Activated T-helper 2 cell treated with anti-CD3 and anti-CD28 coated beads, Interferon-gamma antibody, Interleukin-2, Interleukin-4, amounts not matched to agents 10 μg/mL and 5 μg/mL and 100 μg/mL, durations not matched to agents 14 hours and 24 hours and 36 hours (primary cell): Measurements from ENCODE around the gene OR8D1. TPM values are rescaled to one million over a fixed set of nuclear protein-coding genes. Genes with fewer than 3 reads are reported as not detected.

Experiments
- DNase-seq: peaks from one replicate; pipeline ENCODE4 v3.0.0; 2021; ENCODE audit warnings: low spot score
- H3K27ac Mint-ChIP-seq: one replicate; pipeline ENCODE4 v1.8.0; 2021; ENCODE audit warnings: mixed read lengths
- H3K27me3 Mint-ChIP-seq: one replicate; pipeline ENCODE4 v1.8.0; 2021; ENCODE audit warnings: low read depth, mixed read lengths
- H3K36me3 Mint-ChIP-seq: one replicate; pipeline ENCODE4 v1.8.0; 2021; ENCODE audit warnings: low read depth, mixed read lengths
- H3K4me1 Mint-ChIP-seq: one replicate; pipeline ENCODE4 v1.8.0; 2021; ENCODE audit warnings: low read depth, mixed read lengths
- H3K4me3 Mint-ChIP-seq: one replicate; pipeline ENCODE4 v1.8.0; 2021; ENCODE audit warnings: low read depth, mild to moderate bottlenecking, moderate library complexity, mixed read lengths
- H3K9me3 Mint-ChIP-seq: one replicate; pipeline ENCODE4 v1.8.0; 2021; ENCODE audit warnings: mixed read lengths
- intact Hi-C: fragments of 100-400 bp; cut with micrococcal nuclease; formaldehyde crosslinking; loops from one replicate; pipeline ENCODE4 v1.15.1; 2023
- total RNA-seq: library from RNA; stranded (reverse); gene quantifications from 2 replicates; pipeline ENCODE4 v1.2.3, GENCODE V29; 2022

Gene OR8D1
- total RNA-seq, 1 donor from 2014 or later = not detected

GRCh38 chr11:124311670-124312069, 2.1 kb downstream of the OR8D1 start:
- no peaks in the 10 kb centered on the region for H3K4me1 Mint-ChIP-seq
- DNase-seq = no peak
- H3K27ac Mint-ChIP-seq = no peak overlapping the region
- no peak overlapping the region for H3K4me3 Mint-ChIP-seq
- peaks cover 3% of the 10 kb centered on the region for H3K27me3 Mint-ChIP-seq
- no peaks in the 10 kb centered on the region for H3K36me3 Mint-ChIP-seq
- intact Hi-C loops = no loop called here
- no peaks in the 10 kb centered on the region for H3K9me3 Mint-ChIP-seq

DNA sequence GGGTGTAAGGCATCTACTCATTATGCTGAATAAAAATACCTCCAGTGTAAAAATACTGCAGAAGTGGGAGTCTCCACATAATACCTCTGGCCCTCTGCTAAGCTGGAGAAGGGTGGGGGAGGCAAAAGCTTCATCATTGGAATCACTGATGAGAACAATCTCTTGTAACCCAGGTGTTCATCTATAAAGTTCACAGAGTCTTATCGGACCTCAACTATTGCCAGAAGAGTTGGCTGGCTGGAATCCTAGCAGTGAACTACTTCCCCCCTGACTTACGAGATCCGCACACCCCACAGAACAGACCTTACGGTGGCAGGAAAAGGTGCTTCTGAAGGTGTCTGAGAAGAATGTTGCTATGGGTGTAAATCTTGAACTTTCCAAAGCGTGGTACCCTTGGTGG, 2.5 kb downstream of the OR8D1 start:
- H3K27ac Mint-ChIP-seq = no peak overlapping the region
- H3K4me1 Mint-ChIP-seq = no peaks in the 10 kb centered on the region
- H3K36me3 Mint-ChIP-seq = no peaks in the 10 kb centered on the region
- no peaks in the 10 kb centered on the region for H3K9me3 Mint-ChIP-seq
- no peak overlapping the region for H3K4me3 Mint-ChIP-seq
- intact Hi-C loops = no loop called here
- no peak for DNase-seq
- H3K27me3 Mint-ChIP-seq = peaks cover 2% of the 10 kb centered on the region

DNA sequence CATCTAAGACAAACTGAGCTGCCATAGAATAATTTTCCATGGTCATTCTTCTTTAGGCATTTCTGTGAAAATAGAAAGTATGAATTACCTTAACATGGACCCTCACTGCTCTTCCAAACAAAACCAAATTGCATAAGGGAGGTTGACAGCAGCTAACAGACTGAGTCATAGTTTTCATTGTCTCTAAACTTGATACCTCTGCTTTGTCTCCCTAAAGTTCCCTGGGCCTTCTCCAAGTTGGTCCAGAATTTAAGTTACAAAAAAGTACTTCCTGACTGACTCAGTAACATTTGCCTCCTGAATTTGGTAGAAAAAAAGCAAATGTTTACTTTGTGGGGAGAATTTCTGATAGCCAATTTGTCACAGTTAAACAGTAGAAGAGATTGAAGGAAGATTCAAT, 3.0 kb downstream of the OR8D1 start:
- no peak for DNase-seq
- Mint-ChIP-seq H3K4me3 (no peak overlapping the region), H3K9me3 (no peaks in the 10 kb centered on the region), H3K27me3 (peaks cover 2% of the 10 kb centered on the region), H3K36me3 (no peaks in the 10 kb centered on the region), H3K4me1 (no peaks in the 10 kb centered on the region), H3K27ac (no peak overlapping the region)
- intact Hi-C loops = no loop called here

GRCh38 chr11:124307093-124307492, 6.7 kb downstream of the OR8D1 start:
- Mint-ChIP-seq H3K4me3 (no peak overlapping the region), H3K27me3 (peaks cover 2% of the 10 kb centered on the region), H3K4me1 (no peaks in the 10 kb centered on the region), H3K36me3 (no peaks in the 10 kb centered on the region), H3K27ac (no peak overlapping the region), H3K9me3 (no peaks in the 10 kb centered on the region)
- intact Hi-C loops = no loop called here
- no peak for DNase-seq

GRCh38 chr11:124302347-124303125, 11.2 kb downstream of the OR8D1 start:
- Mint-ChIP-seq H3K36me3 (no peaks in the 10 kb centered on the region), H3K27me3 (peaks cover 2% of the 10 kb centered on the region), H3K27ac (no peak overlapping the region), H3K4me3 (no peak overlapping the region), H3K9me3 (no peaks in the 10 kb centered on the region), H3K4me1 (no peaks in the 10 kb centered on the region)
- DNase-seq = no peak
- intact Hi-C loops = no loop called here

- no peak for DNase-seq
- H3K27ac Mint-ChIP-seq = no peak overlapping the region
- no peaks in the 10 kb centered on the region for H3K27me3 Mint-ChIP-seq
- H3K9me3 Mint-ChIP-seq = no peaks in the 10 kb centered on the region
- no peak overlapping the region for H3K4me3 Mint-ChIP-seq
- no peaks in the 10 kb centered on the region for H3K4me1 Mint-ChIP-seq
- intact Hi-C loops = no loop called here
- no peaks in the 10 kb centered on the region for H3K36me3 Mint-ChIP-seq
Measured at GRCh38 chr11:124301548-124301947, 12.2 kb downstream of the OR8D1 start.

DNA sequence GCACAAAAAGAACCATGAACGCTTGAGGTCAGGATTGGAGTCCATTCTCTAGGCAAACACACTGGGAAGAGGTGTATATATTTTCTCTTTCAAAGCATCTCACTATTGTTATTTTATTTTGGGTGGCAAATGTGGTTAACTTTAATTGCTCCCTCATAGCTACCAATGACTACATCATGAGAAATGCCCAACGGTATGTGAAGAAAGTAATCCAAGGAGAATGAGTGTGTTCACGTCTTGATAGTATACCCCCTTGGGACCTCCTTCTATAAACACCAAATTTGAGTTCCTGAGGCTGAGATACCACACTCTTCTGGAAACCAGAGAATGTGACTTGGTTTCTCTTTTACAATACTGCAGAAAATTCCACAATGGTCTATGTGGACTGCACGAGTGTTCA, 15.8 kb downstream of the OR8D1 start:
- Mint-ChIP-seq H3K27ac (no peak overlapping the region), H3K27me3 (no peaks in the 10 kb centered on the region), H3K9me3 (no peaks in the 10 kb centered on the region), H3K4me3 (no peak overlapping the region), H3K36me3 (no peaks in the 10 kb centered on the region), H3K4me1 (no peaks in the 10 kb centered on the region)
- intact Hi-C loops = no loop called here
- DNase-seq = no peak

DNA sequence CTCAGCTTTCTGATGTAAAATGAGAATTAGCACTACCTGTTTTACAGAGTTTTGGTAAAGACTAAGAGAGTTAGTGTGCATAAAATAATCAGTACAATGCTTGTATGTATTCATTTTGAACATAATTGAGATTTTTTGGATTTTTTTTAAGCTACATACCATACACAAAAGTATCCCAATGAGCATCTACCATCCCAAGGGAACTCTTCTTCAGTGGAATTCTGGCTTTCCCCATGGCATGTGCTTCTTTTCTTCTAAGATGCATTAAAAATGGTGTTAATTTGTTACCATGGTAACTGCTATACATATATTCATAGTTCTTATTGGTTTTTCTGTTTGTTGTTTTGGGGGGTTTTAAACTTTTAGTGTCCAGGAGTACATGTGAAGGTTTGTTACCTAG, 17.7 kb downstream of the OR8D1 start:
- Mint-ChIP-seq H3K4me3 (no peak overlapping the region), H3K4me1 (no peaks in the 10 kb centered on the region), H3K27me3 (no peaks in the 10 kb centered on the region), H3K36me3 (no peaks in the 10 kb centered on the region), H3K9me3 (no peaks in the 10 kb centered on the region), H3K27ac (no peak overlapping the region)
- intact Hi-C loops = no loop called here
- DNase-seq = no peak

- no peak for DNase-seq
- intact Hi-C loops = no loop called here
- H3K9me3 Mint-ChIP-seq = no peaks in the 10 kb centered on the region
- no peaks in the 10 kb centered on the region for H3K27me3 Mint-ChIP-seq
- H3K4me3 Mint-ChIP-seq = no peak overlapping the region
- H3K27ac Mint-ChIP-seq = no peak overlapping the region
- no peaks in the 10 kb centered on the region for H3K4me1 Mint-ChIP-seq
- no peaks in the 10 kb centered on the region for H3K36me3 Mint-ChIP-seq
Measured at GRCh38 chr11:124294687-124295086, 19.1 kb downstream of the OR8D1 start.

DNA sequence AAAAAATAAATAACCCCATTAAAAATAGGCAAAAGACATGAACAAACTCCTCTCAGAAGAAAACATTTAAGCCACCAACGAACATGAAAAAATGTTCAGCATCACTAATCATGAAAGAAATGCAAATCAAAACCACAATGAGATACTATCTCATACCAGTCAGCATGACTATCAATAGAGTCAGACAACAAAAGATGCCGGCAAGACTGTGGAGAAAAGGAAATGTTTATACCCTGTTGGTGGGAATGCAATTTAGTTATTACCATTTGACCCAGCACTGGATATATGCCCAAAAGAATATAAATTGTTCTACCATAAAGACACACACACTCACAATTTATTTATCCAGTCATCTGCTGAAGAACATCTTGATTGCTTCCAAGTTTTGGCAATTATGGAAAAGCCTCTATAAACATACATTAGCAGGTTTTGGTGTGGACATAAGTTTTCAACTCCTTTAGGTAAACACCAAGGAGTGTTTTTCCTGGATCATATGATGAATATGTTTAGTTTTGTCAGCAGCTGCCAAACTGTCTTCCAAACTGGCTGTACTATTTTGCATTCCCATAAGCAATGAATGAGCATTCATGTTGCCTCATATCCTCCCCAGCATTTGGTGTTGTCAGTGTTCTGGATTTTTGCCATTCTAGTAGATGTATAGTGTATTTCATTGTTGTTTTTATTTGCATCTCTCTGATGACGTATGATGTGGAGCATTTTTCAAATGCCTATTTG, 28.0 kb downstream of the OR8D1 start:
- no peaks in the 10 kb centered on the region for H3K36me3 Mint-ChIP-seq

DNA sequence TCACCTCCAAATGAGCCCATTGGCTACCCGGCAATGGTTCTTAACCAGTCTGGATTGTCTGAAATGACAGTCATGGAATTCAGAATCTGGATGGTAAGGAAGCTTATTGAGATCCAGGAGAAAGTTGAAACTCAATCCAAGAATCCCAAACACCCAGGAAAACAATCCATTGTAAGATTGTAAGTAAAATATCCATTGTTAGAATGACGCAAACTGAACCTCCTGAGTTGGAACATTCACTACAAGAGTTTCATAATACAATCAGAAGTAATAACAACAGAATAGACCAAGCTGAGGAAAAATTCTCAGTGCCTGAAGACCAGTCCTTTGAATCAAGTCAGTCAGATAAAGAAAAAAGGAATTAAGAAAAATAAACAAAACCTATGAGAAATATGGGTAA, 35.5 kb downstream of the OR8D1 start:
- Mint-ChIP-seq H3K9me3 (peaks cover 4% of the 10 kb centered on the region), H3K27ac (no peak overlapping the region), H3K27me3 (peaks cover 28% of the 10 kb centered on the region), H3K36me3 (no peaks in the 10 kb centered on the region), H3K4me1 (peaks cover 16% of the 10 kb centered on the region), H3K4me3 (no peak overlapping the region)
- intact Hi-C loops = loop anchor here (5.0 kb wide), 1 partner anchor 81 kb away; no protein-coding TSS in a partner anchor
- DNase-seq = no peak

More for the DNA sequence above, 28.0 kb downstream of the OR8D1 start:
- intact Hi-C loops = no loop called here
- peaks cover 4% of the 10 kb centered on the region for H3K9me3 Mint-ChIP-seq
- H3K27ac Mint-ChIP-seq = no peak overlapping the region
- peaks cover 15% of the 10 kb centered on the region for H3K27me3 Mint-ChIP-seq
- H3K4me1 Mint-ChIP-seq = peaks cover 4% of the 10 kb centered on the region
- no peak for DNase-seq
- H3K4me3 Mint-ChIP-seq = no peak overlapping the region

- Mint-ChIP-seq H3K4me1 (peaks cover 16% of the 10 kb centered on the region), H3K27me3 (peaks cover 28% of the 10 kb centered on the region), H3K36me3 (no peaks in the 10 kb centered on the region), H3K27ac (no peak overlapping the region), H3K9me3 (peaks cover 4% of the 10 kb centered on the region), H3K4me3 (no peak overlapping the region)
- DNase-seq = no peak
- intact Hi-C loops = loop anchor here (5.0 kb wide), 1 partner anchor 81 kb away; no protein-coding TSS in a partner anchor
Measured at GRCh38 chr11:124277804-124278203, 35.9 kb downstream of the OR8D1 start.

DNA sequence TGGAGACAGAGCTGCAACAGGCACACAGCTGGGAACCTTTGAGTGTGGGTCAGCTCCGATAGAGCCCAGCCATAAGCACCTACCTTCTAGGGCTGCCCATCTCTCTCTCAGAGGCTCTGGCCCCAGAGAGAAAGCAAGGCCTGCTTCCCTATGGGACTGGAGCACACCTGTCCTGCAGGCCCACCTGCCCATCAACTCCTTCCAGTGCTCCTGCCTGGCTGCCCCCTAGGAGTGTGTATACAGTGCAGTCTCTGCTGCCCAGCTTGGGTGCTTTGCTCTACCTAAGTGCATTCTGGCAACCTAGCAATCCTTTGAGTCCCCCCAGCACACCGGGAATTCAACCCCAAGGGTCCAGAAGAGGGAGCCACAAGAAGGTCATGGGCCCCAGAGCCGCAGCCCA, 36.5 kb downstream of the OR8D1 start:
- Mint-ChIP-seq H3K27me3 (peaks cover 28% of the 10 kb centered on the region), H3K9me3 (peaks cover 4% of the 10 kb centered on the region), H3K36me3 (no peaks in the 10 kb centered on the region), H3K4me3 (no peak overlapping the region), H3K4me1 (peaks cover 16% of the 10 kb centered on the region), H3K27ac (no peak overlapping the region)
- intact Hi-C loops = loop anchor here (5.0 kb wide), 1 partner anchor 80 kb away; no protein-coding TSS in a partner anchor
- no peak for DNase-seq
